ENCODE results near the gene RPL29.

Gene RPL29

DNA sequence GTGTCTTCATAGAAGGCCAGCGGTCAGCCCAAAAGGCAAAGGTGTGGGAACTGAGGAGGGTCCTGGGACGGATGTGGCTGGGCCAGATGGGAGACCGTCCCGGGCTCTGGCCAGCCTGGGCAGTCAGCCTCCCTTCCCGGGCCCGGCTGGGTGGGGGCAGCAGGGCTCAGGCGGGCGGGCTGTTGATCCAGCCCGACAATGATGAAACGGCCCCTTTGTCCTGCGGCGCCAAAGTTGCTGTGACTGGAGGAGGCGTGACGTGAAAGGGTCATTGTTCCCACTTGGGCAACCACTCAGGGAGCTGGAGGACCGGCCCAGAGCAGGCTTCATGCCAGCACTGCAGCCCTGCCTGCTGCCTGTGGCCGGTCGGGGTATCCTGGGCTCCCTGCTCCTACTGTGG, 44.2 kb upstream of the RPL29 start:
- TF ChIP-seq RAD21 (IDR thresholded peaks at IDR 0.05; ENCODE audit: low read depth) (no peak), FOXM1 (IDR thresholded peaks at IDR 0.05; ENCODE audit: borderline replicate concordance, low read depth) (no peak), YY1 (IDR thresholded peaks at IDR 0.05; ENCODE audit: low read depth) (no peak), EGR1 (IDR thresholded peaks at IDR 0.05) (no peak), CREB1 (IDR thresholded peaks at IDR 0.05; ENCODE audit: low read depth) (no peak), TCF12 (IDR thresholded peaks at IDR 0.05; ENCODE audit: low read depth) (no peak), NFIC (IDR thresholded peaks at IDR 0.05) (peak; percentile 60), TEAD4 (IDR thresholded peaks at IDR 0.05) (no peak; the same call in 1 of the 2 replicates), TAF1 (IDR thresholded peaks at IDR 0.05; ENCODE audit: low read depth) (no peak), CEBPB (IDR thresholded peaks at IDR 0.05) (peak; percentile 60), ZBTB7A (IDR thresholded peaks at IDR 0.05; ENCODE audit: low read depth) (0 out of 2 replicates have a peak, but pooled peaks have one; percentile 6), EP300 (IDR thresholded peaks at IDR 0.05; ENCODE audit: borderline replicate concordance) (no peak), REST (IDR thresholded peaks at IDR 0.05; ENCODE audit: low read depth) (no peak)
- TF ChIP-seq, protein P1, sequence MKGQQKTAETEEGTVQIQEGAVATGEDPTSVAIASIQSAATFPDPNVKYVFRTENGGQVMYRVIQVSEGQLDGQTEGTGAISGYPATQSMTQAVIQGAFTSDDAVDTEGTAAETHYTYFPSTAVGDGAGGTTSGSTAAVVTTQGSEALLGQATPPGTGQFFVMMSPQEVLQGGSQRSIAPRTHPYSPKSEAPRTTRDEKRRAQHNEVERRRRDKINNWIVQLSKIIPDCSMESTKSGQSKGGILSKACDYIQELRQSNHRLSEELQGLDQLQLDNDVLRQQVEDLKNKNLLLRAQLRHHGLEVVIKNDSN (IDR thresholded peaks at IDR 0.05): no peak
- TF ChIP-seq, protein P2, sequence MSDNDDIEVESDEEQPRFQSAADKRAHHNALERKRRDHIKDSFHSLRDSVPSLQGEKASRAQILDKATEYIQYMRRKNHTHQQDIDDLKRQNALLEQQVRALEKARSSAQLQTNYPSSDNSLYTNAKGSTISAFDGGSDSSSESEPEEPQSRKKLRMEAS (IDR thresholded peaks at IDR 0.05): no peak; the same call in 1 of the 2 replicates

DNA sequence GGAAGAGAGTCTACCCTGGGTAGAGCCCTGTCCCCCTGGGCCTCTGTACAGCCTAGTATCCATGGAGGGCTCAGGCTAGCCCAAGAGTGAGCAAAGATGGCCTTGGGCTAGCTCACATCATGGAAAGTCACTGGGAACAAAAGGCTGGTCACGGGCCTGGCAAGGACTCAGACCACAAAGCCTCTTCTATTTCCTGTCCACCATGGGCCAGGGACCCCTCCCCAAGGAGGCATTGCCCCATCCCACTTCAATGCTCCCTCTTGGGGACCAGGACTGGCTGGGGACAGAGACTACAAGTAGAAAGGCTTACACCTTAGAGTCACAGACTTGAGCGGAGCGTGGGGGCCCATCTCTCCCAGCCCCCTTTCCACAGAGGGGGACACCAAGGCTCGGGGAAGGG, 43.7 kb upstream of the RPL29 start:
- no peak for TF ChIP-seq TCF12 (IDR thresholded peaks at IDR 0.05; ENCODE audit: low read depth)
- TF ChIP-seq EP300 (IDR thresholded peaks at IDR 0.05; ENCODE audit: borderline replicate concordance): no peak
- no peak for TF ChIP-seq TAF1 (IDR thresholded peaks at IDR 0.05; ENCODE audit: low read depth)
- TF ChIP-seq, protein P1 (IDR thresholded peaks at IDR 0.05): no peak
- TF ChIP-seq NFIC (IDR thresholded peaks at IDR 0.05): no peak; the same call in 1 of the 2 replicates
- TF ChIP-seq, protein P2 (IDR thresholded peaks at IDR 0.05): no peak
- no peak for TF ChIP-seq EGR1 (IDR thresholded peaks at IDR 0.05)
- no peak for TF ChIP-seq RAD21 (IDR thresholded peaks at IDR 0.05; ENCODE audit: low read depth)
- TF ChIP-seq REST (IDR thresholded peaks at IDR 0.05; ENCODE audit: low read depth): no peak
- TF ChIP-seq ZBTB7A (IDR thresholded peaks at IDR 0.05; ENCODE audit: low read depth): no peak

GRCh38 chr3:52038227-52038626, 42.5 kb upstream of the RPL29 start:
- TF ChIP-seq EGR1 (IDR thresholded peaks at IDR 0.05) (no peak), YY1 (IDR thresholded peaks at IDR 0.05; ENCODE audit: low read depth) (no peak), TAF1 (IDR thresholded peaks at IDR 0.05; ENCODE audit: low read depth) (no peak), FOXM1 (IDR thresholded peaks at IDR 0.05; ENCODE audit: borderline replicate concordance, low read depth) (no peak), NFIC (IDR thresholded peaks at IDR 0.05) (no peak), CEBPB (IDR thresholded peaks at IDR 0.05) (no peak), CREB1 (IDR thresholded peaks at IDR 0.05; ENCODE audit: low read depth) (no peak), EP300 (IDR thresholded peaks at IDR 0.05; ENCODE audit: borderline replicate concordance) (no peak), TCF12 (IDR thresholded peaks at IDR 0.05; ENCODE audit: low read depth) (no peak), REST (IDR thresholded peaks at IDR 0.05; ENCODE audit: low read depth) (no peak), TEAD4 (IDR thresholded peaks at IDR 0.05) (no peak), ZBTB7A (IDR thresholded peaks at IDR 0.05; ENCODE audit: low read depth) (no peak), RAD21 (IDR thresholded peaks at IDR 0.05; ENCODE audit: low read depth) (no peak)
- TF ChIP-seq, protein P2 (IDR thresholded peaks at IDR 0.05): no peak
- TF ChIP-seq, protein P1 (IDR thresholded peaks at IDR 0.05): no peak

GRCh38 chr3:52037291-52037690, 41.6 kb upstream of the RPL29 start:
- no peak for TF ChIP-seq EP300 (IDR thresholded peaks at IDR 0.05; ENCODE audit: borderline replicate concordance)
